HEK293 (cell line): ENCODE results near the gene TGFB3.
A peak's percentile ranks its signal among the peaks of the same experiment; 100 is the strongest.

Experiments used
- CTCF ChIP-seq: fragments of 450-650 bp; formaldehyde crosslinking; IDR thresholded peaks from 2 replicates; pipeline ENCODE4 v1.5.1; 2016; ENCODE audit warnings: missing biosample characterization, missing genetic modification characterization
- GLI2 ChIP-seq: fragments of 450-650 bp; formaldehyde crosslinking; IDR thresholded peaks from 2 replicates; pipeline ENCODE4; 2017; ENCODE audit warnings: missing biosample characterization, missing genetic modification characterization, low read depth, borderline replicate concordance
- KLF1 ChIP-seq: fragments of 450-650 bp; formaldehyde crosslinking; IDR thresholded peaks from 2 replicates; pipeline ENCODE4 v1.5.1; 2016; ENCODE audit warnings: missing biosample characterization, missing genetic modification characterization
- TRIM28 ChIP-seq: IDR thresholded peaks from 2 replicates; pipeline ENCODE4 v1.6.1; 2011; ENCODE audit warnings: low read length, control low read depth, borderline replicate concordance
- ZBTB26 ChIP-seq: fragments of 450-650 bp; formaldehyde crosslinking; optimal IDR thresholded peaks from 2 replicates; pipeline ENCODE3; 2016; ENCODE audit warnings: missing biosample characterization, mild to moderate bottlenecking, missing genetic modification characterization
- ZEB2 ChIP-seq: fragments of 450-650 bp; formaldehyde crosslinking; IDR thresholded peaks from 2 replicates; pipeline ENCODE4 v1.5.1; 2016; ENCODE audit warnings: missing biosample characterization, missing genetic modification characterization
- ZFP3 ChIP-seq: fragments of 450-650 bp; formaldehyde crosslinking; IDR thresholded peaks from 2 replicates; pipeline ENCODE4 v1.5.1; 2016; ENCODE audit warnings: low read depth, missing biosample characterization, missing genetic modification characterization
- ZFP37 ChIP-seq: fragments of 450-650 bp; formaldehyde crosslinking; IDR thresholded peaks from 2 replicates; pipeline ENCODE4 v1.5.1; 2016; ENCODE audit warnings: missing biosample characterization, missing genetic modification characterization
- ZNF133 ChIP-seq: fragments of 450-650 bp; formaldehyde crosslinking; IDR thresholded peaks from 2 replicates; pipeline ENCODE4 v1.5.1; 2016; ENCODE audit warnings: missing biosample characterization, missing genetic modification characterization
- ZNF24 ChIP-seq: fragments of 450-650 bp; formaldehyde crosslinking; IDR thresholded peaks from 2 replicates; pipeline ENCODE4 v1.5.1; 2016; ENCODE audit warnings: missing biosample characterization, missing genetic modification characterization
- ZNF549 ChIP-seq: fragments of 450-650 bp; IDR thresholded peaks from 2 replicates; pipeline ENCODE4 v1.5.1; 2018; ENCODE audit warnings: missing biosample characterization, missing genetic modification characterization, mild to moderate bottlenecking, inconsistent platforms, moderate library complexity
- ZNF707 ChIP-seq: fragments of 450-650 bp; formaldehyde crosslinking; IDR thresholded peaks from 2 replicates; pipeline ENCODE4 v1.5.1; 2016; ENCODE audit warnings: missing biosample characterization, missing genetic modification characterization
- TF ChIP-seq, protein P1 (sequence below): sonication (generic); formaldehyde crosslinking; IDR thresholded peaks from 2 replicates; pipeline ENCODE4 v1.8.1; 2022; ENCODE audit warnings: mild to moderate bottlenecking, moderate library complexity, missing genetic modification reagents
- TF ChIP-seq, protein P2 (sequence below): fragments of 450-650 bp; formaldehyde crosslinking; IDR thresholded peaks from 2 replicates; pipeline ENCODE4 v1.5.1; 2016; ENCODE audit warnings: missing biosample characterization, missing genetic modification characterization

- TF ChIP-seq, protein P1, sequence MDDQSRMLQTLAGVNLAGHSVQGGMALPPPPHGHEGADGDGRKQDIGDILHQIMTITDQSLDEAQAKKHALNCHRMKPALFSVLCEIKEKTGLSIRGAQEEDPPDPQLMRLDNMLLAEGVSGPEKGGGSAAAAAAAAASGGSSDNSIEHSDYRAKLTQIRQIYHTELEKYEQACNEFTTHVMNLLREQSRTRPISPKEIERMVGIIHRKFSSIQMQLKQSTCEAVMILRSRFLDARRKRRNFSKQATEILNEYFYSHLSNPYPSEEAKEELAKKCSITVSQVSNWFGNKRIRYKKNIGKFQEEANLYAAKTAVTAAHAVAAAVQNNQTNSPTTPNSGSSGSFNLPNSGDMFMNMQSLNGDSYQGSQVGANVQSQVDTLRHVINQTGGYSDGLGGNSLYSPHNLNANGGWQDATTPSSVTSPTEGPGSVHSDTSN (CRISPR knock-in tag), result no peak
- TF ChIP-seq TRIM28, result no peak
- no peak for TF ChIP-seq ZFP37 (tag by site-specific recombination)
- no peak for TF ChIP-seq KLF1
- TF ChIP-seq ZNF549 (tag by site-specific recombination), result no peak
- TF ChIP-seq ZFP3, result no peak
- TF ChIP-seq ZEB2 (tag by site-specific recombination), result no peak
- no peak for TF ChIP-seq CTCF (tag by site-specific recombination)
- TF ChIP-seq ZNF707 (tag by site-specific recombination), result no peak
- peak; percentile 52 for TF ChIP-seq ZBTB26 (tag by site-specific recombination)
- TF ChIP-seq ZNF24 (tag by site-specific recombination), result 0 out of 2 replicates have a peak, but pooled peaks have one; percentile 28
- TF ChIP-seq GLI2 (tag by site-specific recombination), result no peak
- no peak for TF ChIP-seq ZNF133
- TF ChIP-seq, protein P2, sequence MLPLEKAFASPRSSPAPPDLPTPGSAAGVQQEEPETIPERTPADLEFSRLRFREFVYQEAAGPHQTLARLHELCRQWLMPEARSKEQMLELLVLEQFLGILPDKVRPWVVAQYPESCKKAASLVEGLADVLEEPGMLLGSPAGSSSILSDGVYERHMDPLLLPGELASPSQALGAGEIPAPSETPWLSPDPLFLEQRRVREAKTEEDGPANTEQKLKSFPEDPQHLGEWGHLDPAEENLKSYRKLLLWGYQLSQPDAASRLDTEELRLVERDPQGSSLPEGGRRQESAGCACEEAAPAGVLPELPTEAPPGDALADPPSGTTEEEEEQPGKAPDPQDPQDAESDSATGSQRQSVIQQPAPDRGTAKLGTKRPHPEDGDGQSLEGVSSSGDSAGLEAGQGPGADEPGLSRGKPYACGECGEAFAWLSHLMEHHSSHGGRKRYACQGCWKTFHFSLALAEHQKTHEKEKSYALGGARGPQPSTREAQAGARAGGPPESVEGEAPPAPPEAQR (tag by site-specific recombination), result no peak
These were observed 647 bp upstream of the TGFB3 start for GRCh38 chr14:75982266-75983018.
